Lung microvascular endothelial cell (primary cell): ENCODE measurements around the gene PLIN1. TPM values are rescaled to one million over a fixed set of nuclear protein-coding genes. Genes with fewer than 3 reads are reported as not detected.
A peak's percentile ranks its signal among the peaks of the same experiment; 100 is the strongest.
"Not testable (repeated sequence)": the region's sequence is repeated elsewhere in the genome, so short reads cannot be mapped to it uniquely, and the experiment has no call there.

ENCODE experiments used
- DNase-seq, 2 donors: peaks; one replicate each; pipeline versions ENCODE4 v3.0.0 to v3.0.0-alpha.2; 2010; ENCODE audit warnings: low read depth in 2 of 2
- total RNA-seq: library from RNA; depleted of rRNA; stranded (reverse); fragments of >200 nt; gene quantifications from 2 replicates; pipeline ENCODE4 v1.2.1, GENCODE V29; 2014

The PLIN1 gene
- total RNA-seq, result under 0.01 TPM in 1 of 2 replicates, not detected in the other

GRCh38 chr15:89679212-89679611 is at the start of gene PLIN1:
Gene PLIN1 (minus strand): TSS chr15:89679367. CDS start chr15:89677489, 1,878 bp downstream.
- no peak for DNase-seq

- DNase-seq, result peak in 1 of 2 donors; percentile 45
Observed at GRCh38 chr15:89728254-89728653, 49.1 kb upstream of the PLIN1 start.

GRCh38 chr15:89725064-89725463 is 45.9 kb upstream of the PLIN1 start:
- DNase-seq, result no peak

- no peak for DNase-seq
Observed at GRCh38 chr15:89724621-89725020, 45.5 kb upstream of the PLIN1 start.

- DNase-seq, result no peak
Observed at GRCh38 chr15:89723031-89723430, 43.9 kb upstream of the PLIN1 start.

GRCh38 chr15:89714775-89715174 is 35.6 kb upstream of the PLIN1 start:
- DNase-seq, result no peak

- no peak for DNase-seq
Observed at GRCh38 chr15:89707577-89707976, 28.4 kb upstream of the PLIN1 start.

GRCh38 chr15:89704411-89704810 is 25.2 kb upstream of the PLIN1 start:
- no peak for DNase-seq

GRCh38 chr15:89695198-89695597 is 16.0 kb upstream of the PLIN1 start:
- DNase-seq, result no peak

GRCh38 chr15:89693696-89694095 is 14.5 kb upstream of the PLIN1 start:
- no peak for DNase-seq

- DNase-seq, result no peak
Observed at GRCh38 chr15:89693091-89693490, 13.9 kb upstream of the PLIN1 start.

GRCh38 chr15:89690276-89691218 is 11.4 kb upstream of the PLIN1 start, which contains the start of the genes PEX11A and WDR93:
Gene PEX11A (minus strand): TSS chr15:89690754. CDS start chr15:89690632, 122 bp downstream.
Gene WDR93 (plus strand): TSS chr15:89690811. CDS start chr15:89701747, 10,936 bp downstream.
- peak; percentile 60 to 71 for DNase-seq

GRCh38 chr15:89689930-89690275 is 10.7 kb upstream of the PLIN1 start:
- DNase-seq, result not testable (repeated sequence)

- peak in 1 of 2 donors; percentile 42 for DNase-seq
Observed at GRCh38 chr15:89686522-89686921, 7.4 kb upstream of the PLIN1 start.

GRCh38 chr15:89685995-89686394 is 6.8 kb upstream of the PLIN1 start:
- DNase-seq, result no peak

GRCh38 chr15:89681146-89681545 is 2.0 kb upstream of the PLIN1 start:
- DNase-seq, result no peak

GRCh38 chr15:89680282-89680873 is 1.2 kb upstream of the PLIN1 start:
- DNase-seq, result peak in 1 of 2 donors; percentile 82

GRCh38 chr15:89677381-89677780 is 1.8 kb downstream of the PLIN1 start:
- DNase-seq, result no peak

- DNase-seq, result no peak
Observed at GRCh38 chr15:89675606-89676005, 3.6 kb downstream of the PLIN1 start.

GRCh38 chr15:89674526-89674925 is 4.6 kb downstream of the PLIN1 start:
- no peak for DNase-seq

- peak; percentile 42 to 68 for DNase-seq
Observed at GRCh38 chr15:89673165-89673512, 6.0 kb downstream of the PLIN1 start.
